ENCODE results near the gene ZKSCAN3.

DNA sequence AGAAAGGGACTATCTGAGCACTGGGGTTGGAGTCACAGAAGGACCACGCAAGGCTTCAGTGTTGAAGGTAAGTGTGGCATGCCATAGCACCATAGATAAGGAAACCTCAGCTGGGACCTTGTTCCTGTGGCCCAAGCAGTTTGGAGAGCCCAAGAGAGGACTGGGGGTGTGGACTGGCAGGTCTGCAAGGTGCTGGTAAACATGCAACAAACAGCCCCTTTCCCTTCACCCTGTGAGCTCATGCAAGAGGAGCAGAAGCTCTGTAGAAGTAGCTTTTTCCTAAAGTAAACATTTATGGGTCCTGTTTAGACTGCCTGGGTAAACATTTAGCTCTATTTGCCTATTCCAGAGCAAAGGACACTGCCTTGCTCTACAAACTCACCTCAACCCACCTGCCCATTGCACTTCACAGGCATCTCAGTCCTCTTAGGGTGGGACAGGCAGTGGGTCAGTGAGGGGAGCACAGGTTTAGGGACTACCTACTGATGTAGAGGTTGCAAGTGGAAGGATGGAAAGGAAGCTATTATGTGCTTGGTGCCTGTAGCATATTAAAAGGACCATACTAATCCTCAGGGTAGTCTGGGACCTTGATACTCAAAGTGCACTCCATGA is 25.8 kb upstream of the ZKSCAN3 start:
- TF ChIP-seq EZH2phosphoT487 (IDR thresholded peaks at IDR 0.05; ENCODE audit: insufficient read depth, low read depth) (no peak), EZH2 (IDR thresholded peaks at IDR 0.05; ENCODE audit: insufficient read depth, poor library complexity, severe bottlenecking) (no peak)
